H7 (cell line): ENCODE results near the gene GBP5. TPM values are rescaled to one million over a fixed set of nuclear protein-coding genes. Genes with fewer than 3 reads are reported as not detected.
A peak's percentile ranks its signal among the peaks of the same experiment; 100 is the strongest.
"Not testable (repeated sequence)": the region's sequence is repeated elsewhere in the genome, so short reads cannot be mapped to it uniquely, and the experiment has no call there.

Experiments used
- DNase-seq: peaks from one replicate; pipeline ENCODE4 v3.0.0; 2012
- H3K27me3 ChIP-seq: 2 replicates; pipeline ENCODE4 v1.6.0; 2011; ENCODE audit warnings: mild to moderate bottlenecking, low read length; ENCODE audit not compliant: control insufficient read depth, insufficient read depth
- H3K36me3 ChIP-seq: replicated peaks from 2 replicates; pipeline ENCODE4 v1.5.1; 2011; ENCODE audit warnings: low read length; ENCODE audit not compliant: control insufficient read depth, insufficient read depth
- H3K4me3 ChIP-seq: 2 replicates; pipeline ENCODE4 v1.5.1; 2011; ENCODE audit warnings: low read depth, mild to moderate bottlenecking, control low read depth, low read length, moderate library complexity; ENCODE audit not compliant: insufficient read depth
- total RNA-seq: library from RNA; depleted of rRNA; stranded (reverse); fragments of >200 nt; shearing (Covaris generic); gene quantifications from 2 replicates; pipeline ENCODE4 v1.2.3, GENCODE V29; 2014; rRNA removed

GBP5 gene
- total RNA-seq, 1 experiment from 2014 or later, result not detected

DNA sequence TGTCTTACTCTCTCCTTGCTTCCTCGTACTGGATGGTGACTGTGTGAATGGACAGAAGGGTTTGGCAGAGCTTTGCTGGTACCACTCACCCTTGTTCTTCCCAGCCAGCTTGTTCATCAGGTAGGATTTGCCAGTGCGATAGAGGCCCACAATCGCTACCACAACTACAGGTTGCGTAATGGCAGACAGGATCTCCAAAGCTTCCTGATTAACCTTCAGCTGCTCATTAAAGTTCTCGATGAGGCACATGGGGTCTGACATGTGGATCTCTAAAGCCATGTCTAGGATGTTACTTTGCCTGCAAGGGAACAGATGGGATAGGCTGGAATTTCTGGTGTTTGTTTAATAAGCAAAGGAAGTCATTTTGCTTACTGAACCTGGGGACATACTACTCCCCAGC lies 3.4 kb downstream of the GBP5 start:
- no peaks in the 10 kb centered on the region for H3K36me3 ChIP-seq

GRCh38 chr1:89262643-89263042 lies 10.0 kb downstream of the GBP5 start:
- Histone ChIP-seq H3K4me3 (no peak overlapping the region), H3K27me3 (no peaks in the 10 kb centered on the region), H3K36me3 (no peaks in the 10 kb centered on the region)
- no peak for DNase-seq

More for the DNA sequence above, 3.4 kb downstream of the GBP5 start:
- H3K4me3 ChIP-seq, result no peak overlapping the region
- no peak for DNase-seq
- no peaks in the 10 kb centered on the region for H3K27me3 ChIP-seq

- DNase-seq, result peak; percentile 26
- H3K36me3 ChIP-seq, result no peaks in the 10 kb centered on the region
- H3K27me3 ChIP-seq, result no peaks in the 10 kb centered on the region
- no peak overlapping the region for H3K4me3 ChIP-seq
Observed at GRCh38 chr1:89261926-89262515, 10.6 kb downstream of the GBP5 start.

- Histone ChIP-seq H3K4me3 (no peak overlapping the region), H3K36me3 (no peaks in the 10 kb centered on the region), H3K27me3 (no peaks in the 10 kb centered on the region)
- DNase-seq, result no peak
Observed at GRCh38 chr1:89260566-89261255, 11.9 kb downstream of the GBP5 start.

GRCh38 chr1:89260042-89260441 lies 12.6 kb downstream of the GBP5 start:
- H3K36me3 ChIP-seq, result no peaks in the 10 kb centered on the region
- no peaks in the 10 kb centered on the region for H3K27me3 ChIP-seq
- DNase-seq, result no peak
- H3K4me3 ChIP-seq, result no peak overlapping the region

- no peaks in the 10 kb centered on the region for H3K27me3 ChIP-seq
- no peak overlapping the region for H3K4me3 ChIP-seq
- H3K36me3 ChIP-seq, result no peaks in the 10 kb centered on the region
- DNase-seq, result no peak
Observed at GRCh38 chr1:89259283-89259971, 13.2 kb downstream of the GBP5 start.

DNA sequence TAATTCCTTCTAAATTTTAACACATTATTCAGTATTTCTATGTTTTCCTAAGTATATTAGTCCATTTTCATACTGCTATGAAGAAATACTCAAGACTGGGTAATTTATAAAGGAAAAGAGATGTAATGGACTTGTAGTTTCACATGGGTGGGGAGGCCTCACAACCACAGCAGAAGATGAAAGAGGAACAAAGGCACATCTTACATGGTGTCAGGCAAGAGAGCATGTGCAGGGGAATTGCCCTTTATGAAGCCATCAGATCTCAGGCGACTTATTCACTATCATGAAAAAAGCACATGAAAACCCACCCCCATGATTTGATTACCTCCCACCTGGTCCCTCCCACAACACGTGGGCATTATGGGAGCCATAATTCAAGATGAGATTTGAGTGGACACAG lies 15.6 kb downstream of the GBP5 start:
- H3K4me3 ChIP-seq, result no peak overlapping the region
- H3K27me3 ChIP-seq, result no peaks in the 10 kb centered on the region

GRCh38 chr1:89255581-89255980 lies 17.1 kb downstream of the GBP5 start:
- not testable (repeated sequence) for H3K27me3 ChIP-seq, H3K4me3 ChIP-seq, DNase-seq, H3K36me3 ChIP-seq

More for the DNA sequence above, 15.6 kb downstream of the GBP5 start:
- DNase-seq, result no peak
- H3K36me3 ChIP-seq, result no peaks in the 10 kb centered on the region

DNA sequence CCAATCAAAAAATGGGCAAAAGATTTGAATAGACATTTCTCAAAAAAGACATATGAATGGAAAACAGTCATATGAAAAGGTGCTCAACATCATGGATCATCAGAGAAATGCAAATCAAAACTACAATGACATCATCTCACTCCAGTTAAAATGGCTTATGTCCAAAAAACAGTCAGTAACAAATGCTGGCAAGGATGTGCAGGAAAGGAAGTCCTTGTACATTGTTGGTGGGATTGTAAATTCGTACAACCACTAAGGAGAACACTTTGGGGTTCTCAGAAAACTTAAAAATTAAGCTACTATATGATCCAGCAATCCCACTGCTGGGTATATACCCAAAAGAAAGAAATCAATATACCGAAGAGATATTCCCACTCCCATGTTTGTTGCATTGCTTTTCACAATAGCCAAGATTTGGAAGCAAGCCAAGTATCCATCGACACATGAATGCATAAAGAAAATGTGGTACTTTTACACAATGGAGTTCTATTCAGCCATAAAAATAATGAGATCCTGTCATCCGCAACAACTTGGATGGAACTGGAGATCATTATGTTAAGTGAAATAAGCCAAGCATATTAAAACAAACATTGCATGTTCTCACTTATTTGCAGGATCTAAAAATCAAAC lies 17.9 kb downstream of the GBP5 start:
- H3K4me3 ChIP-seq, result no peak overlapping the region
- DNase-seq, result no peak
- H3K36me3 ChIP-seq, result no peaks in the 10 kb centered on the region
- H3K27me3 ChIP-seq, result no peaks in the 10 kb centered on the region

DNA sequence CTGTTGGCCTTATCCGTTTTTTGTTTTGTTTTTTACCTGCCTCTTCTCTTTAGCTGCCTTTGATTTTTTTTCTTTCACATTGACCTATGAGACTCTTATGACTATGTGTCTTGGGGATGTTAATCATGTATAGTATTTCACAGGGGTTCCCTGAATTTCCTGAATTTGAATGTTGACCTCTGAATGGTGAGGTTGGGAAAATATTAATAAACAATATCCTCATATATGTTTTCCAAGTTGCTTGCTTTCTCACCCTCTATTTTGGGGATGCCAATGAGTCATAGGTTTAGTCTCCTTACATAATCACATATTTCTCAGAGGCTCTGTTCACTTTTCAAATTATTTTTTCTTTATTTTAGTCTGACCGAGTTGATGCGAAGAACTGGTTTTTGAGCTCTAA lies 29.6 kb downstream of the GBP5 start:
- no peak overlapping the region for H3K4me3 ChIP-seq
- H3K36me3 ChIP-seq, result no peaks in the 10 kb centered on the region
- H3K27me3 ChIP-seq, result no peaks in the 10 kb centered on the region
- no peak for DNase-seq

Other genes with a start within 250 kb of the GBP5 start
- gene GBP3, start 250.0 kb downstream of the GBP5 start, total RNA-seq, result not detected in 2 replicates
- gene GBP1, start 207.7 kb downstream of the GBP5 start, total RNA-seq, result not detected in 2 replicates
- 0.04 and 0.07 TPM in 2 replicates for gene GBP2, start 146.7 kb downstream of the GBP5 start, total RNA-seq
- not detected in 2 replicates for gene GBP7, start 96.9 kb downstream of the GBP5 start, total RNA-seq
- gene GBP4, start 73.9 kb downstream of the GBP5 start, total RNA-seq, result 0.07 TPM in 1 of 2 replicates, not detected in the other
- not detected in 2 replicates for gene GBP6, start 91.2 kb upstream of the GBP5 start, total RNA-seq